Pons (tissue), 1 donor: ENCODE results near the gene PDE4B.
A peak's percentile ranks its signal among the peaks of the same experiment; 100 is the strongest.

Experiments
- DNase-seq: peaks from one replicate; pipeline ENCODE4 v3.0.0-alpha.2; 2016; ENCODE audit warnings: low spot score

Gene PDE4B

GRCh38 chr1:65792669-65793358 is at the start of gene PDE4B:
PDE4B (plus strand) TSS chr1:65792895.
- no peak for DNase-seq

- DNase-seq: no peak
Measured at GRCh38 chr1:65744731-65745130, 48.0 kb upstream of the PDE4B start.

- DNase-seq: no peak
Measured at GRCh38 chr1:65751961-65752360, 40.7 kb upstream of the PDE4B start.

- no peak for DNase-seq
Measured at GRCh38 chr1:65756616-65757015, 36.1 kb upstream of the PDE4B start.

- DNase-seq: no peak
Measured at GRCh38 chr1:65757531-65757930, 35.2 kb upstream of the PDE4B start.

- no peak for DNase-seq
Measured at GRCh38 chr1:65758128-65758527, 34.6 kb upstream of the PDE4B start.

- DNase-seq: no peak
Measured at GRCh38 chr1:65759516-65759915, 33.2 kb upstream of the PDE4B start.

GRCh38 chr1:65762081-65762862 is 30.4 kb upstream of the PDE4B start:
- no peak for DNase-seq

GRCh38 chr1:65764052-65764451 is 28.6 kb upstream of the PDE4B start:
- no peak for DNase-seq

- no peak for DNase-seq
Measured at GRCh38 chr1:65765631-65766030, 27.1 kb upstream of the PDE4B start.

- no peak for DNase-seq
Measured at GRCh38 chr1:65769636-65770035, 23.1 kb upstream of the PDE4B start.

GRCh38 chr1:65772607-65773006 is 20.1 kb upstream of the PDE4B start:
- no peak for DNase-seq

GRCh38 chr1:65773391-65774123 is 19.1 kb upstream of the PDE4B start:
- DNase-seq: no peak

- no peak for DNase-seq
Measured at GRCh38 chr1:65788762-65789161, 3.9 kb upstream of the PDE4B start.

- peak; percentile 17 for DNase-seq
Measured at GRCh38 chr1:65791396-65791795, 1.3 kb upstream of the PDE4B start.

GRCh38 chr1:65791801-65792668 is 660 bp upstream of the PDE4B start:
- no peak for DNase-seq

GRCh38 chr1:65793359-65793732 is 651 bp downstream of the PDE4B start:
- DNase-seq: no peak

GRCh38 chr1:65795311-65795710 is 2.6 kb downstream of the PDE4B start:
- DNase-seq: no peak

GRCh38 chr1:65799601-65800000 is 6.9 kb downstream of the PDE4B start:
- no peak for DNase-seq

- no peak for DNase-seq
Measured at GRCh38 chr1:65804584-65804983, 11.9 kb downstream of the PDE4B start.

- DNase-seq: peak; percentile 84
Measured at GRCh38 chr1:65812065-65812464, 19.4 kb downstream of the PDE4B start.

GRCh38 chr1:65813956-65814355 is 21.3 kb downstream of the PDE4B start:
- peak; percentile 47 for DNase-seq
